Fibroblast of lung (primary cell): Measurements from ENCODE around the gene FOXI1. TPM values are rescaled to one million over a fixed set of nuclear protein-coding genes. Genes with fewer than 3 reads are reported as not detected.

Experiments
- DNase-seq, 2 donors: peaks; one replicate each; pipeline versions ENCODE4 v3.0.0 to v3.0.0-alpha.2; 2010; ENCODE audit warnings: low read depth in 2 of 2
- H2AFZ ChIP-seq: 2 replicates; pipeline ENCODE4 v1.5.1; 2012; ENCODE audit warnings: low read length, control low read depth, inconsistent platforms
- H3K27ac ChIP-seq: 2 replicates; pipeline ENCODE4 v1.5.1; 2011; ENCODE audit warnings: low read length, control low read depth; ENCODE audit not compliant: insufficient read depth
- H3K27me3 ChIP-seq: 2 replicates; pipeline ENCODE4 v1.5.1; 2011; ENCODE audit warnings: mild to moderate bottlenecking, low read length; ENCODE audit not compliant: control insufficient read depth, insufficient read depth
- H3K36me3 ChIP-seq: 2 replicates; pipeline ENCODE4 v1.5.1; 2011; ENCODE audit warnings: low read length; ENCODE audit not compliant: control insufficient read depth, insufficient read depth
- H3K4me1 ChIP-seq: 2 replicates; pipeline ENCODE4 v1.5.1; 2011; ENCODE audit warnings: low read length; ENCODE audit not compliant: control insufficient read depth, insufficient read depth; ENCODE audit errors: extremely low read depth
- H3K4me2 ChIP-seq: 2 replicates; pipeline ENCODE4 v1.5.1; 2011; ENCODE audit warnings: low read length, control low read depth; ENCODE audit not compliant: insufficient read depth; ENCODE audit errors: extremely low read depth
- H3K4me3 ChIP-seq, 4 experiments: fragments of 200-600 bp in 1 of 4; sonication (generic) in 1 of 4; replicated peaks in 1 of 4; 2 replicates each; pipeline ENCODE4 v1.5.1; 2011 to 2016; ENCODE audit warnings: low read length in 4 of 4, low read depth in 3 of 4, mild to moderate bottlenecking in 3 of 4, control low read depth in 2 of 4, inconsistent platforms in 1 of 4, mixed read lengths in 1 of 4; ENCODE audit not compliant: insufficient read depth in 1 of 4; ENCODE audit errors: control extremely low read depth in 1 of 4
- H3K79me2 ChIP-seq: 2 replicates; pipeline ENCODE4 v1.5.1; 2012; ENCODE audit warnings: mild to moderate bottlenecking, low read length, inconsistent platforms; ENCODE audit not compliant: control insufficient read depth, insufficient read depth
- H3K9ac ChIP-seq: 2 replicates; pipeline ENCODE4 v1.5.1; 2011; ENCODE audit warnings: mild to moderate bottlenecking, low read length, control low read depth; ENCODE audit not compliant: insufficient read depth
- H3K9me3 ChIP-seq: 2 replicates; pipeline ENCODE4 v1.5.1; 2012; ENCODE audit warnings: low read depth, low read length; ENCODE audit not compliant: control insufficient read depth, insufficient read depth
- H4K20me1 ChIP-seq: 2 replicates; pipeline ENCODE4 v1.5.1; 2011; ENCODE audit warnings: low read length; ENCODE audit not compliant: control insufficient read depth, insufficient read depth; ENCODE audit errors: extremely low read depth
- CTCF ChIP-seq, 2 donors: IDR thresholded peaks in 1 of 2; conservative IDR thresholded peaks in 1 of 2; 1 replicate in 1 of 2; 2 replicates in 1 of 2; pipeline ENCODE4 v1.5.1; 2011 to 2012; ENCODE audit warnings: low read length in 2 of 2, control low read depth in 1 of 2, inconsistent platforms in 1 of 2, low read depth in 1 of 2, mild to moderate bottlenecking in 1 of 2
- EZH2 ChIP-seq: IDR thresholded peaks from 2 replicates; pipeline ENCODE4 v1.5.1; 2012; ENCODE audit warnings: low read length, control low read depth, mild to moderate bottlenecking; ENCODE audit errors: missing control alignments
- polyA plus RNA-seq, 2 donors: library from polyadenylated mRNA; depleted of rRNA in 1 of 2; stranded (reverse) in 1 of 2; unstranded in 1 of 2; fragments of >200 nt; gene quantifications; 2 replicates each; pipeline ENCODE4 v1.2.1, GENCODE V29; 2011 to 2012; ENCODE audit warnings: missing spikeins in 1 of 2
- total RNA-seq: library from RNA; depleted of rRNA; stranded (reverse); fragments of >200 nt; gene quantifications from 2 replicates; pipeline ENCODE4 v1.2.1, GENCODE V29; 2014

The FOXI1 gene
- total and polyA plus RNA-seq, 2 donors (not counting 1 experiment from before 2014, with no cell fraction given) = not detected

- H3K4me1 ChIP-seq = no peaks in the 10 kb centered on the region
- no peak overlapping the region for H3K27ac ChIP-seq
- no peak overlapping the region for H2AFZ ChIP-seq
- no peaks in the 10 kb centered on the region for H3K27me3 ChIP-seq
- DNase-seq = no peak
- no peaks in the 10 kb centered on the region for H3K36me3 ChIP-seq
- H4K20me1 ChIP-seq = no peaks in the 10 kb centered on the region
- no peak for TF ChIP-seq CTCF (conservative IDR thresholded peaks at IDR 0.05 in 1 of 2, IDR thresholded peaks at IDR 0.05 in 1 of 2; ENCODE audit: low read depth in 1 of 2, low read length in 2 of 2)
- TF ChIP-seq EZH2 = no peak
- H3K4me2 ChIP-seq = no peak overlapping the region
- H3K9me3 ChIP-seq = no peaks in the 10 kb centered on the region
- no peaks in the 10 kb centered on the region for H3K79me2 ChIP-seq
- H3K4me3 ChIP-seq = no peak overlapping the region
- H3K9ac ChIP-seq = no peak overlapping the region
Observed at GRCh38 chr5:170059221-170059620, 46.5 kb upstream of the FOXI1 start.

- H3K4me1 ChIP-seq = no peaks in the 10 kb centered on the region
- H3K27ac ChIP-seq = no peak overlapping the region
Observed at GRCh38 chr5:170067152-170067551, 38.5 kb upstream of the FOXI1 start.

GRCh38 chr5:170067574-170068170, 38.0 kb upstream of the FOXI1 start:
- Histone ChIP-seq H3K27ac (no peak overlapping the region), H4K20me1 (no peaks in the 10 kb centered on the region), H3K4me3 (no peak overlapping the region), H2AFZ (no peak overlapping the region), H3K27me3 (no peaks in the 10 kb centered on the region), H3K9ac (no peak overlapping the region), H3K4me1 (no peaks in the 10 kb centered on the region), H3K4me2 (no peak overlapping the region), H3K79me2 (no peaks in the 10 kb centered on the region), H3K9me3 (no peaks in the 10 kb centered on the region), H3K36me3 (no peaks in the 10 kb centered on the region)
- no peak for DNase-seq
- TF ChIP-seq EZH2 (no peak), CTCF (conservative IDR thresholded peaks at IDR 0.05 in 1 of 2, IDR thresholded peaks at IDR 0.05 in 1 of 2; ENCODE audit: low read depth in 1 of 2, low read length in 2 of 2) (no peak)

More at GRCh38 chr5:170067152-170067551, 38.5 kb upstream of the FOXI1 start:
- no peak for TF ChIP-seq EZH2
- TF ChIP-seq CTCF (conservative IDR thresholded peaks at IDR 0.05 in 1 of 2, IDR thresholded peaks at IDR 0.05 in 1 of 2; ENCODE audit: low read depth in 1 of 2, low read length in 2 of 2) = no peak
- no peak for DNase-seq
- no peaks in the 10 kb centered on the region for H3K79me2 ChIP-seq
- H3K4me2 ChIP-seq = no peak overlapping the region
- no peaks in the 10 kb centered on the region for H4K20me1 ChIP-seq
- no peaks in the 10 kb centered on the region for H3K36me3 ChIP-seq
- no peaks in the 10 kb centered on the region for H3K27me3 ChIP-seq
- no peak overlapping the region for H3K9ac ChIP-seq
- H3K4me3 ChIP-seq = no peak overlapping the region
- H3K9me3 ChIP-seq = no peaks in the 10 kb centered on the region
- H2AFZ ChIP-seq = no peak overlapping the region
